GM18502 (cell line): Measurements from ENCODE around the gene PIEZO1.
"Not testable (repeated sequence)": the region's sequence is repeated elsewhere in the genome, so short reads cannot be mapped to it uniquely, and the experiment has no call there.

Experiments
- ATAC-seq: cut with Tn5 transposase; IDR thresholded peaks from one replicate; pipeline ENCODE4 v1.9.1; 2021; ENCODE audit warnings: mild to moderate bottlenecking; ENCODE audit not compliant: unreplicated experiment, poor library complexity

Gene PIEZO1

GRCh38 chr16:88785106-88785924 lies at the start of gene PIEZO1:
Gene PIEZO1, minus strand, starts transcription at chr16:88785220. Its CDS starts 256 bp downstream, at chr16:88784964.
- no peak for ATAC-seq

GRCh38 chr16:88834670-88835069 lies 49.6 kb upstream of the PIEZO1 start:
- ATAC-seq, result no peak

GRCh38 chr16:88833086-88833485 lies 48.1 kb upstream of the PIEZO1 start:
- no peak for ATAC-seq

GRCh38 chr16:88831838-88832237 lies 46.8 kb upstream of the PIEZO1 start:
- ATAC-seq, result no peak

GRCh38 chr16:88830783-88831182 lies 45.8 kb upstream of the PIEZO1 start:
- no peak for ATAC-seq

- ATAC-seq, result no peak
These were observed 45.2 kb upstream of the PIEZO1 start for GRCh38 chr16:88830258-88830657.

GRCh38 chr16:88828711-88829110 lies 43.7 kb upstream of the PIEZO1 start:
- ATAC-seq, result no peak

GRCh38 chr16:88827727-88828126 lies 42.7 kb upstream of the PIEZO1 start:
- no peak for ATAC-seq

GRCh38 chr16:88826070-88826840 lies 41.2 kb upstream of the PIEZO1 start:
- ATAC-seq, result no peak

- ATAC-seq, result no peak
These were observed 40.1 kb upstream of the PIEZO1 start for GRCh38 chr16:88825146-88825545.

GRCh38 chr16:88824256-88825077 lies 39.4 kb upstream of the PIEZO1 start:
- ATAC-seq, result no peak

GRCh38 chr16:88823646-88824045 lies 38.6 kb upstream of the PIEZO1 start:
- not testable (repeated sequence) for ATAC-seq

- no peak for ATAC-seq
These were observed 37.4 kb upstream of the PIEZO1 start for GRCh38 chr16:88822281-88823040.

GRCh38 chr16:88821168-88821850 lies 36.3 kb upstream of the PIEZO1 start:
- ATAC-seq, result no peak

GRCh38 chr16:88820385-88821025 lies 35.5 kb upstream of the PIEZO1 start:
- ATAC-seq, result no peak

- no peak for ATAC-seq
These were observed 34.1 kb upstream of the PIEZO1 start for GRCh38 chr16:88819126-88819525.

- ATAC-seq, result no peak
These were observed 33.5 kb upstream of the PIEZO1 start for GRCh38 chr16:88818575-88818874.

- no peak for ATAC-seq
These were observed 33.0 kb upstream of the PIEZO1 start for GRCh38 chr16:88817785-88818574.
